NCI-H2227 (cell line): ENCODE results near the gene PLCH1.
A peak's percentile ranks its signal among the peaks of the same experiment; 100 is the strongest.

Experiments used
- DNase-seq: peaks from one replicate; lab custom pipeline; 2025; ENCODE audit not compliant: unreplicated experiment; lab: John Stamatoyannopoulos, UW

PLCH1 gene

DNA sequence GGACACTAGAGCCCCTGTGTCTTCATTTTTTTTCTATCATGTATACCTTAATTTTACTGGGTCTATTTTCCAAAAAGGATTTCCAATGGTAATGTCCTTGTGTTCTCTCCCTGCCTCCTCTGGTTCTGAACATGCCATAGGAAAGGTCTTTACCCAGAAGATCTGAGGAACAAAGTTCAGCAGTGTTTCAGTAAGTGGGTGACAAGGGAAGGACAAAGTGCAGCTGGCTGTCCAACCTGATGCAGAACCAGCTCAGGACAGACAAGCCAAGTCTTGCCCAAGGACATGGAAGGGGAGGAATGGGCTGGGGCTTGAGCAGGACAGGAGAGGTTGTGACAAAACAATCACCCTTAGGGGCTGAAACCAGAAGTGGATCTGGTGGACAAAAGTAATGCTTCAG lies 390.2 kb downstream of the PLCH1 start:
- DNase-seq, result no peak

DNA sequence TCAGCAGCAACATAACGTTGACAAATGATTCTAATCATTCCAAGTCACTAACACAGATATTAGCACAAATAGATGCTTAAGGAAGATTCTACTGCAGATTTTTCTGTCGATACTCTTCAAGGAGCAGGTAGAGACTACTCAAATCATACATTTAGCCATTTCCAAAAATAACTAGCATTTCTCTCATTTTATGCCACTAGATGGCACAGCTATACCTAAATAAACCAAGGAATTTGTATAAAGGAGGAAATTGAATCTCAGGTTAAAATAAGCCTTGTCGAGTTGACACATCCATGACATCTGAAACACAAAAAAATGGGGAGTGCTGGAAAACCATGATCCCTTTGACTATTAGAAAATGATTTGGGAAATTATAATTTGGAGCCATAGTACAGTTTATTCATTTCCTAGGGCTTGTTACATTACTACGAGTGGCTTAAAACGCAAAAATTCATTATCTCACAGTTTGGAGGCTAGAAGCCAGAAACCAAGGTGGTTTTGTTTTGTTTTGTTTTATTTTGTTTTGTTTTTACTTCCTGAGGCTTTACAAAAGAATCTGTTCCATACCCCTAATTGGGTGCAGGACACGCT lies 391.9 kb downstream of the PLCH1 start:
- peak; percentile 65 for DNase-seq

DNA sequence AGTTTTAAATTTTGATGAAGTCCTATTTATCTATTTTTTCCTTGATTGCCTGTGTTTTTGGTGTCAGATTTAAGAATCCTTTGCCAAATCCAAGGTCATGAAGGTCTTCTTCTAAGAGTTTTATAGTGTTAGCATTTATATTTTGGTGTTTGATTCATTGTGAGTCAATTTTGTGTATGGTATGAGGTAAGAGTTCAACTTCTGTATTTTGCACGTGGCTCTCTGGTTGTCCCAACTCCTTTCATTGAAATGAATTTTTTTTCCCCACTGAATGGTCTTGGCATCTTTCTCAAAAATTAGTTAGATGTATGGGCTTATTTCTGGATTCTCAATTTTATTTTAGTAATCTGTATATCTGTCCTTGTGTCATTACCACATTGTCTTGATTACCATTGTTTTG lies 394.3 kb downstream of the PLCH1 start:
- no peak for DNase-seq

DNA sequence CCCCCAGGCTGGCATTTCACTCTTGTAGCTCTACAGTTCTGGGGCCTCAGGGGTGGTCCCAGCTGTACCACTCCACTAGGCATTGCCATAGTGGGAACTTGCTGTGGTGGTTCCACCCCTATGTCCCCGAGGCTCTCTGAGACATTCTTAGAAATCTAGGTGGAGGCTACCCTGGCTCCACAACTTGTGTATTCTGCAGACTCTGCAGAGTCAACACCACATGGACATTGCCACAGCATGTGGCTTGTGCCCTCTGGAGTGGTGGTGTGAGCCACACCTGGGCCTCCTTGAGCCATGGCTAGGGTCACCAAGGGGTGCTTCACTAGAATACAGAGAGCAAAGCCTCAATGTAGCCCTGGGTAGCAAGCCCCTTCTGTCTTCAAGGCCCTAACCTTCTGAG lies 397.0 kb downstream of the PLCH1 start:
- DNase-seq, result no peak

DNA sequence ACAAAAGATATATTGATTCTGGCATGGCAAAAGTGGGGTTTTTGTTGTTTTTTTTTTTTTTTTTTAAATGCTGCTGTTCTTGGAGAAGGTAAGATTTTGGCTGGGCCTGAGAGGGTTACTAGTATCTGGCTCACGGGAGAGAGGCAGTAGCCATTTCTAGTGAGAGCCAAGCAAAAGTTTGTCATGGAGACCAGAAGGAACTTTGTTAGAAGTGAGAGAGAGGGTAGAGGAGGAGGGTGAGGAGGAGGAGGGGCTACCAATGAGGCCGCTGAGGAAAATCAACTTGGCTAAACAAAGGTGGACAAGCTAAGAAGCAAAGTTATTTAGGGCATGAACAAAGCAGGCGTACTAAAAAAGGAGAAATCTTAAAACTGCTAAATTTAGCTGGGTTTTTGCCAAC lies 402.5 kb downstream of the PLCH1 start:
- DNase-seq, result no peak

DNA sequence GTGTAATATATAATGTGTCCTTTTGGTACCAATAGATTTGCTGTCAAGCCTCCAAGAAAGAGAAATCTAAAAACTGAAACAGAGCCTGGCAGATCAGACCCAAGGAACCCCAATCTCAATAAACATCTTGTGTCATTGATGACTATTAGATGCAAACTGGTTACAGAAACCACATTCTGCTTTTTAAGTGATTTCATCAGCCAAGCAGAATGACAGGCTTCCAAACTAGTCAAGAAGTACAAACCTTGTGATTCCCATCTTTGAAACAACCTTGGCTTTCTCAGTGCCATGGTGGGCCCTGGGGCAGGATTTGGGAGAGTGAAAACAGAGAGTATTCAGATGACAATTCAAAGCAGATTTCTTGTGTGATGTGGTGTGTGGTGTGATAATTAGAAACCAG lies 405.8 kb downstream of the PLCH1 start:
- DNase-seq, result no peak

DNA sequence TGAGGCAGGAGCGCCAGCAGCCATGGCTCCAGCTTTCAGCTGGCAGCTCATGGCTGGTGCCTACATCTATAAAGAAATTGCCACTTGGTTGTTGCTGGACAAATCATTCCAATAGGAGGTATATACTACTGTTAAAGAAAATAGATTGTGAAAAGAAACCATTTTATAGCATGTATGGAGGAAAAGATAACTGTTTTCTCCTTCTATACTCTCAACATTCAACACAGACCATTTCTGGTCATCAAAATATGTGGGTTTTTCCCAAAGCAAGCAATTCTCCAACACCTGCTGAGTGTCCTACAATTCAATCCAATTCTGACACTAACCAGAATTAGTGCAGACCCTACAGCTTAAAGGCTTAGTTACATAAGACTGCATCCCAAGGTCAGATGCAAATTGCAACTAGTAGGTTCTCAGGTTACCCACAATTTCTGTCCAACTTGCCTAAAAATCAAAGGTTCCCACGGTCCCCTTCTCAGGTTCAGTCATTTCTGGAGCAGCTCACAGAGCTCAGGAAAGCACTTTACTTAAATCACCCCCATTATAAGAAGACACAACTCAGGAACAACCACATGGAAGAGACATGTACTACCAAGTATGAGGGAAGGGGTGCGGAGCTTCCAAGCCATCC lies 409.0 kb downstream of the PLCH1 start:
- no peak for DNase-seq

DNA sequence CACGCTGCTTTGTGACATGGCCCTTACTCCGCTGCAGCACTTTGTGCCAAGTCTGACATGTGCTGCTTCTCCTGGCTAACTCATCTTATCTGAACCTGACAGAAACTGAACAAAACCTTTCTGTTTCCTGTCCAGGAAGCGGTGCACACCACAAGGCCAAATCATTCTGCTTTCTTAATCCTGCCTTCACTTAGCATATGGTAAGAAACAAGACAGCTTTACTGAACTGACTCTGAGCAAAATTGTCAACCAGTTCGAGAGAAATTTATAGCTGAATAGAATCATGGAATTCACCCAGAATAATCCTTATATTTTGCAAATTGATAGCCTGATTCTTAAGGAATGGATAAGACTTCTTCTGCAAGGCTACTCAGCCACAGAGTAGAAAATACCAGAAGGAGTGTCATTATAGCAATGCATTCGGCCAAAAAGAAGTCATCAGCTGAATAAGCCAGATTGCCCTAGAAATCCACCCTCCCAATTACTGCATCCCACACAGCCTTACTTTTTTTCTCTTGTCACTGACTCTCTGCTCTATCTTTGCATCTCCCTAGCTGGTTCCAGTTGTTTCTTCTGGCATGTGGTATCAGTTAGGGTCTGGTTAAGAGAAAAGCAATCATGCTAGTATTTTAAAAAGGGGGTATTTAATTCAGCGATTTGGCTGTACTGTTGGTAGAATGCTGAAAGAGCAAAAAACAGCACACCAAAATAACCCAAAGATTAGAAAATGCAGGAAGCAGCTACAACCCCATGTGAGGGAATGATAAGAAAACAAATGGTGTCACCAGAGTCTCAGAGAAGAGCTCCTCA lies 409.8 kb downstream of the PLCH1 start:
- DNase-seq, result no peak

DNA sequence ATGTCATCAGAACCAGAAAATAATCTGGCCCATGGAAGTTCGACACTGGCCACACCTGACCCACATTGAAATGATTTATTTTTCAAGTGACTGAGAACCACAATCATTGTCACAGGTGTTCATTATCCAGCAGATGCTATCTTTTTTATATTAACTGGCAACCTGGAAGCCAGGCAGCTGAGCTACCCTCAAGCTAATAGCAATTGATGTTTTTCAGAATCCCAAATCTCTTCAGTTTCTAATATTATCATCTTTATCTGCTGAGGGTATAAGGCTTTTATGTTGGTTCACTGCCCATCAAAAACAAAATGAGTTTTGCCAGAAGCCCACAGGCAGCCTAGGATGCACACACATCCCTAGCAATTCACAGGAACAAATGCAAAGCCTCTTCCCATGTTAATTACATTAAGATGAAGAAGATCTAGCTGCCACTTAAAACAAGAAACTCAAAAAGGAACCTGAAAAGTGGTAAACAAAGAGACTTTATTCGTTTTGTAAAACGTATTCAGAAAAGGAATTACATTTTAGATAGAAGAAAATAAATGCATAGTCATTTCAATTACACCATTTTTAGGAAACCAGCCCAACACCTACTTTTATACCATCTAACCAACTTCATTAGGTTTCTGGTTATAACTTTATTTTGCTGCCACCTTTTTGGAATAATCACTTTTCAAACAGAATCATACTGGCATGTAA lies 410.5 kb downstream of the PLCH1 start:
- DNase-seq, result no peak

DNA sequence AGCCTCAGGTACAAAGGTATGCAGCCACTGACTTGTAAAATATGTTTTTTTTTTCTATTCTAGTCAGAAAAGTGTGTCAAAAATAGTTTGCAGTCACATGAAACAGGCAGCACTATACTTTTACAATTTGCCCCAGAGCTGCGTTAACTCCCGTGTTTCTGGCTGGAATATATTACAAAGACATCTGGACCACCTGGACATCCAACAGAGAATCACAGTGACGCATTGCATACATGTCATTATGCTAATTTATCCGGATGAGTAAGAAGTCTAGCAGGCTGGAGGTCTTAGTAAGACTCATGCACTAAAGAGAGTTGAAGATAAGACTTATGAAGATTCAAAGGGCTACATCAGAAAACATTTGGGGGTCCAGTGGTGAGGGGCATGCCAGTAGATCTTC lies 412.2 kb downstream of the PLCH1 start:
- no peak for DNase-seq

DNA sequence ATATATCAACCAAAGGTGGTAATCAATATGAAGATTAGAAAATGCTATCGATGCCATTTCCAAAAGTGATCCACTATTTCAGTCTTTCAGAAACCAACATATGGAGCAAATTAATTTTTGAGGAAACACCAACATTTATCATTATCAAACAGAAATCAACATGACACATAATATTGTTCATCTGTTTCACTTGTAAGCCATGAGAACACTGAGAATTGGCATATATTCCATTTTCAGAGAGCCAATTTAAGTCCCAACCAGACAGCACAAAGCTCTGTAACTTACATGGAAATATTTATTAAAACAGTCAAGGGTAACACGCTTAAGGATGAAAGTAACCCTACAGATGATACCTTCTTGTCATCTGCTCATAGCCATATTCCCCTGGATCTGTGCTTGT lies 413.8 kb downstream of the PLCH1 start:
- no peak for DNase-seq

DNA sequence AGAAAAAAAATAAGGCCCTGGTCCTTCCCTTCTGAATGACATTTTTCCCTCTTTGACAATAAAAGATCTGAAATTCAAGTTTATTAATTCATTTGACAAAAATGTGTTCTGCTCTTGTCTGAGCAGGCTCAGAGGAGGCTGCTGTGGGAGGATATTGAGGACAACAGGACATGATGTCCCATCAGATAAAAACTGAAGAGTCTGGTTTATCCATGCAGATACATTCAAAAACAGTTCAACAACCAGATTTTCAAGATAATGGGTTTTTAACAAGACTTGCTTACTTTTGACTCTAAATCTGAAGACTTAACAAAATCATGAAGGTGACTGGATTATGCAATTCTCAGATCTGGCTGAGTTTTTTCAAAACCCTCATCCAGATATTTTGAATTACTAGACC lies 414.5 kb downstream of the PLCH1 start:
- DNase-seq, result no peak

DNA sequence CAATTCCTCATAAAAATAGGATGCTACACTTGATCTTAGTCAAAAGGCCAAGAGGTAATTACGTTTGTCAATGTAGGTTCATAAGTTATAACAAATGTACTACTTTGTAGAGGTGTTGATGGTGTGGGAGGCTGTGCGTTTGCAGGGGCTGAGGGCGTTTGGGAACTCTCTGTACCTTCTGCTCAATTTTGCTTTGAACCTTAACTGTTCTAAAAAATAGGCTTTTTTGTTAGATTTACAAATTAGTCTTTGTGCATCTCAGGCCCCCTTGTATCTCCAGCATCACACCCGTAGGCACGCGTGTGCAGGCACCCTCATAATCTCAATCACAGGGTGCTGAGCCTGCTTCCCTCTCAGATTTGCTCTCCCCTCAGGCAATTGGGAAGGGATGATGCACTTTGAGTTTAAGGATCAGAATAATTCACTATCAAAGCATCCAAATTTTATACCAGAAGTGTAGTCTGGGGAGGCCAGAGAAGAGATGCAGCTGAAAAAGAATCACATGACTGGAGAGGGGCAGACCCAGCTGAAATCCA lies 415.3 kb downstream of the PLCH1 start:
- no peak for DNase-seq

DNA sequence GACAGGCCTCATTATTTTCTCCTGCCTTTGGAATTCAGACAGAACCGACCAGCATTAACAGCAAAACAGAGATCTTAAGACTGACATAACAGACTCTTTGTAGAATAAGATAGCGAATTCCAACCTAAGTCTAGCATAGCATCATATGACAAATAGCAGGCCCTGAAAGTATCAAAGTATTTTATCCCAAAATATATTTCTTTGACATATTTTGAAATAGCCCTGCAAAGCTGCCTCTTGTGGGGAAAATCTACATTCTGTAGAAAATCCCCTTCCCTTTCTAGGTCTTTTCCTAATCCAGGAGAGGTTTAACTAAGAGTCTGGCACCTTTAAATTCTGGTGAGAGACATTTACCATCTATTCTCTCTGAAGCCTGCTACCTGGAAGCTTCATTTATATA lies 417.0 kb downstream of the PLCH1 start:
- no peak for DNase-seq

DNA sequence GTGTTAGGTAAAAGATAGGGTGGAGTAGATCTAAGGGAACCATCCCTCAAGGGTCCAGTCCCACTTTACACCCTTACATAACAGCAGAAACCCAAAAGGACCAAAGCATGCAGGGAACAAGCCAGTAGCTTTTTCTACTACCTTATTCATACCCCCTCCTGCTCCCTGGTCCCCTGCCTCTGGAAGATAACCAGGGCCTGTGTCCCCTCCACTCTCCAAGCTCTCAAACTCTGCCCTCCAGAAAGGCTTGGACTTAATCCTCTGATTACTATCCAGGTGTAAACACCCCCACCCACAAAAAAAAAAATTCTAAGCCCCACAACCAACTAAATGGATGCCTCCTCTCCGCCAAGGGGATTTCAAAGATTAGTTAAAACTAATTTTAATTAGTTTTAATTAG lies 417.4 kb downstream of the PLCH1 start:
- DNase-seq, result no peak

DNA sequence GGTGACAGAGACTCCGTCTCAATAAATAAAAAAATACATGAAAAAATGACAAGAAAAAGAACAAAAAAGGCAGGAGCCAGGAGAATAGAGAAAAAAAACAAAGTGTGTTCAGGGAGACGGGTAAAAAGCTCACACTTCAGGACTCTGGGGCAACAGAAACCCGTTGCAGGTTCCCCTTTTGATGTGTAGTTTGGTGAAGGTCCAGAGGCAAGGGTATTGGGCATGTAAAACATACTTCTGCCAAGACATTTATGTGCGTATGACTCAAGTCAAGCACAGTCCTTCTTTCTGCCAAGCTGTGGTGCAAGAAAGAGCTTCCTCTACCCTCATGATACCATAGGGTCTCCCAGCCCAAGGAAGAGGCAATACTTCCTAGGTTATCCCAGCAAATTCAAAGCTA lies 418.0 kb downstream of the PLCH1 start:
- no peak for DNase-seq

DNA sequence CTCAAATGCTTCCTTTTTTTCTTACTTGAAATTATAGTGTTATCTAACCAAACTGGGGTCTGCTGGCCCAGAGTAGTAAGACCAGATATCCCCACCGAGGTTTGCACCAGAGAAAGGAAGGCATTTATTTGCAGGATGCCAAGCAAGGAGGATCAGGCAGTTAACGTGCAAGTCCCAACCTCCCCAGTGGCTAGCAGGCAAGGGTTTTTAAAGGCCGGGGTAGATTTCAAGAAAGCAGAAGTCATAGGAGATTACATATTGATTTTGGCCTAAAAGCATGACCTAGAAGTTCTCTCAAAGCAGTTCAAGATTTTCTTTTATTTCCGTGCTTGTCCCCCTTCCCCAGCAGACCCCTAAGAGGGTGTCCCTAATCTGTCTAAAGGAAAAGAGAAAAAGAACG lies 418.6 kb downstream of the PLCH1 start:
- no peak for DNase-seq
